HepG2 (cell line): ENCODE measurements around the gene CCDC142. TPM values are rescaled to one million over a fixed set of nuclear protein-coding genes. Genes with fewer than 3 reads are reported as not detected.

Experiments used
- ARID4A ChIP-seq: sonication (generic); formaldehyde crosslinking; IDR thresholded peaks from 2 replicates; pipeline ENCODE4 v1.5.0; 2020; ENCODE audit warnings: mild to moderate bottlenecking, missing genetic modification reagents, borderline replicate concordance
- ATF1 ChIP-seq: IDR thresholded peaks from 2 replicates; pipeline ENCODE4 v1.6.1; 2016; ENCODE audit warnings: mild to moderate bottlenecking, control low read depth
- CSRNP1 ChIP-seq: sonication (generic); formaldehyde crosslinking; IDR thresholded peaks from 2 replicates; pipeline ENCODE4 v1.8.1; 2023; ENCODE audit warnings: mild to moderate bottlenecking, missing genetic modification reagents
- DNMT3B ChIP-seq: conservative IDR thresholded peaks from 2 replicates; pipeline ENCODE4 v1.6.1; 2016; ENCODE audit warnings: missing biosample characterization, control low read depth
- HMGXB4 ChIP-seq, 2 experiments: sonication (generic) in 1 of 2; formaldehyde crosslinking in 1 of 2; IDR thresholded peaks; 2 replicates each; pipeline versions ENCODE4 v1.4.0 to v1.6.1; 2018 to 2020; ENCODE audit warnings: missing genetic modification reagents in 2 of 2, borderline replicate concordance in 1 of 2, low read depth in 1 of 2, mild to moderate bottlenecking in 1 of 2, missing biosample characterization in 1 of 2
- HOXA5 ChIP-seq: sonication (generic); formaldehyde crosslinking; IDR thresholded peaks from 2 replicates; pipeline ENCODE4 v1.4.0; 2020; ENCODE audit warnings: missing genetic modification reagents
- KDM3A ChIP-seq: IDR thresholded peaks from 2 replicates; pipeline ENCODE4 v1.6.1; 2018; ENCODE audit warnings: low read depth, missing compliant biosample characterization
- KLF9 ChIP-seq: IDR thresholded peaks from 2 replicates; pipeline ENCODE4 v1.6.1; 2016; ENCODE audit warnings: low read depth
- NFKBIZ ChIP-seq: IDR thresholded peaks from 2 replicates; pipeline ENCODE4 v1.6.1; 2018; ENCODE audit warnings: missing genetic modification reagents, missing compliant biosample characterization
- PRPF4 ChIP-seq: fragments of 200-400 bp; formaldehyde crosslinking; IDR thresholded peaks from 2 replicates; pipeline ENCODE4 v1.6.1; 2016; ENCODE audit warnings: low read length, low read depth; ENCODE audit not compliant: poor library complexity, severe bottlenecking
- RAD51 ChIP-seq: fragments of 450-650 bp; IDR thresholded peaks from 2 replicates; pipeline ENCODE4 v1.6.1; 2016; ENCODE audit warnings: borderline replicate concordance
- XBP1 ChIP-seq: sonication (generic); formaldehyde crosslinking; IDR thresholded peaks from 2 replicates; pipeline ENCODE4 v1.5.0; 2020; ENCODE audit warnings: missing genetic modification reagents
- ZBTB1 ChIP-seq: sonication (generic); formaldehyde crosslinking; IDR thresholded peaks from 2 replicates; pipeline ENCODE4 v1.4.0; 2020; ENCODE audit warnings: missing genetic modification reagents, borderline replicate concordance
- ZFP1 ChIP-seq: IDR thresholded peaks from 2 replicates; pipeline ENCODE4 v1.6.1; 2016
- ZNF121 ChIP-seq: sonication (generic); formaldehyde crosslinking; IDR thresholded peaks from 2 replicates; pipeline ENCODE4 v1.5.0; 2020; ENCODE audit warnings: mild to moderate bottlenecking, missing genetic modification reagents
- ZNF234 ChIP-seq: sonication (generic); formaldehyde crosslinking; conservative IDR thresholded peaks from 2 replicates; pipeline ENCODE4 v1.5.1; 2020; ENCODE audit warnings: mild to moderate bottlenecking, missing genetic modification reagents
- ZNF30 ChIP-seq: sonication (generic); formaldehyde crosslinking; IDR thresholded peaks from 2 replicates; pipeline ENCODE4 v1.5.0; 2020; ENCODE audit warnings: mild to moderate bottlenecking, missing genetic modification reagents
- ZNF703 ChIP-seq: sonication (generic); formaldehyde crosslinking; IDR thresholded peaks from 2 replicates; pipeline ENCODE4 v1.5.1; 2020; ENCODE audit warnings: missing genetic modification reagents, mild to moderate bottlenecking, moderate library complexity, borderline replicate concordance
- ZNF781 ChIP-seq: sonication (generic); formaldehyde crosslinking; IDR thresholded peaks from 2 replicates; pipeline ENCODE4 v1.5.1; 2020; ENCODE audit warnings: borderline replicate concordance, mild to moderate bottlenecking, missing genetic modification reagents; ENCODE audit errors: not compliant biosample characterization
- polyA plus RNA-seq, 8 experiments: library from polyadenylated mRNA; depleted of rRNA in 3 of 8; stranded (reverse) in 7 of 8; unstranded in 1 of 8; fragments of >200 nt; fragmentation: Illumina TruSeq in 4 of 8; extraction: Trizol in 4 of 8; gene quantifications; 2 replicates each; pipeline versions ENCODE4 v1.2.1 to v1.2.3, GENCODE V29; 2011 to 2016; ENCODE audit warnings: low read depth in 4 of 8, missing spikeins in 1 of 8, mixed read lengths in 1 of 8; ENCODE audit not compliant: insufficient read depth in 1 of 8
- total RNA-seq, 5 experiments: library from RNA; depleted of rRNA; stranded (reverse); fragments of >200 nt; fragmentation: Illumina TruSeq; extraction: Trizol; gene quantifications; 2 replicates each; pipeline ENCODE4 v1.2.3, GENCODE V29; 2016; ENCODE audit warnings: low read depth in 1 of 5

Gene CCDC142
- total and polyA plus RNA-seq, 2 of the 13 experiments (the other 11 are each of a cell fraction or from before 2014, with no cell fraction given), result 14.7 to 30.4 TPM

- TF ChIP-seq KDM3A (CRISPR knock-in tag) (no peak; the same call in 1 of the 2 replicates), PRPF4 (no peak), ZFP1 (CRISPR knock-in tag) (0 out of 2 replicates have a peak, but pooled peaks have one; percentile 43), NFKBIZ (CRISPR knock-in tag) (peak; percentile 78; the same call in 1 of the 2 replicates), XBP1 (CRISPR knock-in tag) (no peak; the same call in 1 of the 2 replicates), ZNF121 (CRISPR knock-in tag) (peak; percentile 41), HOXA5 (CRISPR knock-in tag) (peak; percentile 96), ZNF30 (CRISPR knock-in tag) (peak; percentile 92; the same call in 1 of the 2 replicates), HMGXB4 (CRISPR knock-in tag; IDR thresholded peaks at IDR 0.05; ENCODE audit: borderline replicate concordance in 1 of 2, low read depth in 1 of 2) (peak; percentile 89 to 96; a peak in 3 of 4 replicates), ATF1 (CRISPR knock-in tag) (no peak; the same call in 1 of the 2 replicates), DNMT3B (CRISPR knock-in tag) (peak; percentile 25; the same call in 1 of the 2 replicates), KLF9 (CRISPR knock-in tag) (no peak), RAD51 (no peak), ZNF781 (peak; percentile 97), CSRNP1 (CRISPR knock-in tag) (peak; percentile 94), ZBTB1 (CRISPR knock-in tag) (no peak; the same call in 1 of the 2 replicates), ZNF703 (CRISPR knock-in tag) (no peak; the same call in 1 of the 2 replicates), ZNF234 (peak; percentile 76; the same call in 1 of the 2 replicates), ARID4A (CRISPR knock-in tag) (peak; percentile 99)
Measured at GRCh38 chr2:74472086-74472944, 10.5 kb downstream of the CCDC142 start, which contains the start of gene MRPL53 (continued).
